Stimulated activated naive B cell treated with anti-CD40 and anti-IgM and Interleukin-4, amounts not matched to agents 10 μg/mL and 1 μg/mL and 100 μg/mL, for 72 hours (primary cell): ENCODE measurements around the gene PRKCE.

ENCODE experiments used
- ATAC-seq, 2 donors: fragments of 150-1000 bp; cut with Tn5 transposase; replicated peaks; 2 replicates each; pipeline ENCODE4 v1.10.0; 2021; ENCODE audit warnings: moderate library complexity in 1 of 2
- DNase-seq: peaks from one replicate; pipeline ENCODE4 v3.0.0; 2021
- H3K27ac Mint-ChIP-seq: one replicate; pipeline ENCODE4 v1.8.0; 2022; ENCODE audit warnings: mild to moderate bottlenecking, mixed read lengths
- H3K27me3 Mint-ChIP-seq, 2 donors: one replicate each; pipeline ENCODE4 v1.8.0; 2022; ENCODE audit warnings: mixed read lengths in 2 of 2
- H3K36me3 Mint-ChIP-seq, 2 donors: one replicate each; pipeline ENCODE4 v1.8.0; 2022; ENCODE audit warnings: mixed read lengths in 2 of 2, mild to moderate bottlenecking in 1 of 2
- H3K4me1 Mint-ChIP-seq, 2 donors: one replicate each; pipeline ENCODE4 v1.8.0; 2022; ENCODE audit warnings: mixed read lengths in 2 of 2, mild to moderate bottlenecking in 1 of 2
- H3K4me3 Mint-ChIP-seq, 2 donors: one replicate each; pipeline ENCODE4 v1.8.0; 2022; ENCODE audit warnings: mild to moderate bottlenecking in 2 of 2, mixed read lengths in 2 of 2, moderate library complexity in 1 of 2
- H3K9me3 Mint-ChIP-seq, 2 donors: one replicate each; pipeline ENCODE4 v1.8.0; 2022; ENCODE audit warnings: mixed read lengths in 2 of 2, mild to moderate bottlenecking in 1 of 2

The PRKCE gene

DNA sequence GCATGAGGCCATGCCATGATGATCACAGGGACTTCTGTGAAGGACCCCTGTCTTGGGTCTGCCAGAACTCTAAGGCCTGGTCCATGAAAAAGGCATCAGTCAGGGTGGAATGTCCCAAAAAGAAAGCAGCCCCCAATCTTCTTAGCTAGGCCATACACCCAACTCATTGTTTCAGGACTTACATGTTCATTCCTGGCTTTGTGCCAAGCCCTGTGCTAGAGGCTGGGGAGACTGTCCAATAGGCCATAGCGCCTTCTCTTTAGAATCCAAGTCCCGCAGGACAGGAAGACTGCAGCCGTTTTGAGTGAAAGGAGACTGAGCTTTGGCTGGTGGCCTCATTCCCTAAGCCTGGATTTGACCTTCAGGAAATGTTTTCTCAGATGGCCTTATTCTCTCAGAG is 247.3 kb downstream of the PRKCE start:
- Mint-ChIP-seq H3K4me3 (no peak overlapping the region), H3K27me3 (no peaks in the 10 kb centered on the region), H3K36me3 (peaks cover 2 to 9% of the 10 kb centered on the region in 2 donors), H3K27ac (no peak overlapping the region), H3K9me3 (no peaks in the 10 kb centered on the region), H3K4me1 (peaks cover 40 to 69% of the 10 kb centered on the region in 2 donors)
- no peak for ATAC-seq
- no peak for DNase-seq

DNA sequence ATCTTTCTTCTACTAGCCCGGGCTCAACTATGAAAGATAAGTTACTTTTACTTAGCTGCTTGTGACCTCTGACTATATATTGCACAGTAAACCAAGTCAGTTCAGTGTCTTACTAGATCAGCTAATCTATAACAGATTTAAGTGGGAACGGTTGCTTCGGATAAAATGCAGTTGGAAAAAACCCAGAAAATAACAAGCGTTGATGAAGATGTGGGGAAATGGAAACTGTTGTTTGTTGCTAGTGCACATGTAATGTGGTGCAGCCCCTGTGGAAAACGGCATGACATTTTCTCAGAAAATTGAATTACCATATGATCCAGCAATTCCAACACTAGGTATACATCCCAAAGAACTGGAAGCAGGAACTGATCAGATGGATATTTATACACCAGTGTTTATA is 248.5 kb downstream of the PRKCE start:
- H3K4me1 Mint-ChIP-seq, result peaks cover 35 to 69% of the 10 kb centered on the region in 2 donors
- H3K27ac Mint-ChIP-seq, result no peak overlapping the region
- no peak for ATAC-seq

DNA sequence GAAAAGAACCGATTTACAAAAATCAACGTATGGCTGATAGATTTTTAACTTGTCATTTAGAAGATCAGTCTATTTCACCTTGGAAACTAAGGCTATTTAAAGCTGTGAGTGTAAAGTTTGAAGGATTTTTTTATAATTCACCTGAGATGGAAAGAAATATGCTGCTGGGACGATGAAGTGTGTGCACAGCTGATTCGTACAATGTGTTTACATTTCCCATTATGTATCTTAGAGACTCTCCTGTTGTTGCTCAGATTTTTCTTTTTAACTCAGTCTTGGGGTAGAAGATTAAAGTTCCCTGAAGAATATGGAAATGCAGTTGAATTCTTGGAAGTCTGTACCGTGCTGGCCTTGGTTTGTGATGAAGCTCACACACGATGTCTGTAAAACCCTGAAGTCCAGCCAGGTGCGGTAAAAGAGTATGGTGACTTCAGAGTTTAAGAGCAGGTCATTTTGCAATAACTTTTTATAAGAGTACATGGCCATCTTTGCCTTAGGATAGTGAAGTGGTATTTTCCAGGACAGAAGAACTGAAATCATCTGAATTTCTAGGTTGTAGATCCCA is 250.1 kb downstream of the PRKCE start:
- peaks cover 4 to 9% of the 10 kb centered on the region in 2 donors for H3K36me3 Mint-ChIP-seq
- H3K9me3 Mint-ChIP-seq, result no peaks in the 10 kb centered on the region
- H3K27me3 Mint-ChIP-seq, result no peaks in the 10 kb centered on the region
- peaks cover 33 to 68% of the 10 kb centered on the region in 2 donors for H3K4me1 Mint-ChIP-seq
- ATAC-seq (no peak), DNase-seq (no peak)
- no peak overlapping the region for H3K4me3 Mint-ChIP-seq
- no peak overlapping the region for H3K27ac Mint-ChIP-seq

More for the DNA sequence above, 248.5 kb downstream of the PRKCE start:
- DNase-seq, result no peak
- no peaks in the 10 kb centered on the region for H3K27me3 Mint-ChIP-seq
- H3K4me3 Mint-ChIP-seq, result no peak overlapping the region
- H3K36me3 Mint-ChIP-seq, result peaks cover 4 to 9% of the 10 kb centered on the region in 2 donors
- no peaks in the 10 kb centered on the region for H3K9me3 Mint-ChIP-seq

DNA sequence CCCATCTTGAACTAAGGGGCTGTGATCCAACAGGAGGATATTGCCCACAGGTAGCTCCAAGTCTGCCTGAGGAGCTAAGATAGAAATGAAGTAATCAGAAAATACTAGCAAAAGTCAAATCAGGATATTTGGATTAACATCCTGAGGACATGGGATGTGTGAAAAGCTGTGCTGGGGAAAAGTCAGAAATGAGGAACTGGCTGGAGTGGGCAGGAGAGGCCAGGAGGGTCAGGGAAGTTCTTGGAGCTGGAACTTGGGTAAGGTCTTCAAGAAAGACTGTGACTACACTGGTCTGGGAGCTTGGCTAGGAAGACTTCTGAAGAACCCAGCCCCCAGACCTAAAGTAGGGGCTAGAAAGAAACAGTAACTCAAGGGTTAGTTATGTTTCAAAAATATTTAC is 250.9 kb downstream of the PRKCE start:
- DNase-seq (no peak), ATAC-seq (no peak)
- no peaks in the 10 kb centered on the region for H3K9me3 Mint-ChIP-seq
- no peaks in the 10 kb centered on the region for H3K27me3 Mint-ChIP-seq
- H3K4me3 Mint-ChIP-seq, result no peak overlapping the region
- H3K4me1 Mint-ChIP-seq, result peaks cover 33 to 69% of the 10 kb centered on the region in 2 donors
- H3K36me3 Mint-ChIP-seq, result peaks cover 5 to 9% of the 10 kb centered on the region in 2 donors
- H3K27ac Mint-ChIP-seq, result no peak overlapping the region

DNA sequence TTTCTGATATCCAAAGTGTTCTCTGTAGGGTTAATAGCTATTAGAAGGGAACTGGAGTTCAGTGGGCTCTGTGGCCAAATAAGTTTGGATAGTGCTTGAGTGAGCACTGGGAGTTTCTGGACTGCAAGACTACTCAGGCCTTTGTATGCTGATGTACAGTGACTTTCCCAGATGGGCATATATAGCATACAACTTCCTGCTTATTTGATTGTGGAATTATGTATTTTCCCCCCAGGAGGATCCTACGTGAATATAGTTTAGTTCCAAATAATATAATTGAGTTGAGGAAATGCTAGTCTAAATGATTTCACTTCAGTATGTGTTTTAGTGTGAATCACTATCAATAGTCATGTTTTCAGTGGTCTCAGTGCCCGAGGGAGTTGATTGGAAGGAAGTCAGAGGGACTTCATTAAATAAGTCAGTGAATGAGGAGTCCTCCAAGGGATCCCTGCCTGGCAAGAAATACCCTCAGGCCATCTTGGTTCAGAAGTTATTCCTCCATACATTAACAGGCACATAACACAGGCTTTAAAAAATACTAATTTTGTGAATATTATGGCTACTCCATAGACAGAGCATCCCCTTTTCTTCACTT is 251.4 kb downstream of the PRKCE start:
- ATAC-seq, result peak in 1 of 2 donors; percentile 40
- H3K9me3 Mint-ChIP-seq, result no peaks in the 10 kb centered on the region
- no peak for DNase-seq
- H3K27ac Mint-ChIP-seq, result no peak overlapping the region
- peaks cover 28 to 64% of the 10 kb centered on the region in 2 donors for H3K4me1 Mint-ChIP-seq
- H3K4me3 Mint-ChIP-seq, result no peak overlapping the region
- H3K36me3 Mint-ChIP-seq, result peaks cover 5 to 9% of the 10 kb centered on the region in 2 donors
- H3K27me3 Mint-ChIP-seq, result no peaks in the 10 kb centered on the region

DNA sequence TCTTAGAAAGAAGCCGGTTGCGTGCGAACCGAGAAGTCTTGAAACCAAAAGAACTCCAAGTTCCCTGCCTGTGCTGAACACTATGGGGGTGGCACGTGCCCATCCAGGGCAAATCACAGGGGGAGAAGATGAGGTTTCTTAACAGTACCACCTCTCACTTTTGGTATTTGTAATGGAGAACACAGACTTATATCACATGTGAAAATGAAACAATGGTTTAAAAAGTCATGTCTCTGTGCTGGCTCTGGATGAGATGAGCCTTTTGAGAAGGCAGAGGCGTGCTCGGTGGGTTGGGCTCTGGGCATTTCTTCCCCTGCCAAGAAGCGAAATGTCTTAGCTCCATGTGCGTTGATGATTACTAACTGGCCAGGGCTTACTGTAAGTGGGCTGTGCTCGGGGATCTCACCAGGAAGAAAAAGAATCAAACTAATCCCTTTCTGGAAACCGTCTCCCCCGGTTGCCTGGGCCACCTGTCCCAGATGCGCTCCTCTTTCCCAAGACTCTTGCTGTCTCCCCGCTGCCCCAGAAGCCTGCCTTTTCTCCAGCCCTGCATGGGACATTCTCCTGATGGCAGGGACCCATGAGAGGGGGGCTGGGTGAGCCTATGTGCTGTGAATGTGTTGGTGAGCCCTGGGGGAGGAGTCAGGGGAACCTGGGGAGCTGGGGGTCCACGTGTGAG is 252.9 kb downstream of the PRKCE start:
- Mint-ChIP-seq H3K27ac (peak overlapping the region; percentile 76), H3K9me3 (no peaks in the 10 kb centered on the region), H3K4me3 (no peak overlapping the region), H3K27me3 (no peaks in the 10 kb centered on the region), H3K36me3 (peaks cover 5 to 9% of the 10 kb centered on the region in 2 donors), H3K4me1 (peaks cover 32 to 66% of the 10 kb centered on the region in 2 donors)
- peak; percentile 41 to 49 for ATAC-seq
- no peak for DNase-seq

DNA sequence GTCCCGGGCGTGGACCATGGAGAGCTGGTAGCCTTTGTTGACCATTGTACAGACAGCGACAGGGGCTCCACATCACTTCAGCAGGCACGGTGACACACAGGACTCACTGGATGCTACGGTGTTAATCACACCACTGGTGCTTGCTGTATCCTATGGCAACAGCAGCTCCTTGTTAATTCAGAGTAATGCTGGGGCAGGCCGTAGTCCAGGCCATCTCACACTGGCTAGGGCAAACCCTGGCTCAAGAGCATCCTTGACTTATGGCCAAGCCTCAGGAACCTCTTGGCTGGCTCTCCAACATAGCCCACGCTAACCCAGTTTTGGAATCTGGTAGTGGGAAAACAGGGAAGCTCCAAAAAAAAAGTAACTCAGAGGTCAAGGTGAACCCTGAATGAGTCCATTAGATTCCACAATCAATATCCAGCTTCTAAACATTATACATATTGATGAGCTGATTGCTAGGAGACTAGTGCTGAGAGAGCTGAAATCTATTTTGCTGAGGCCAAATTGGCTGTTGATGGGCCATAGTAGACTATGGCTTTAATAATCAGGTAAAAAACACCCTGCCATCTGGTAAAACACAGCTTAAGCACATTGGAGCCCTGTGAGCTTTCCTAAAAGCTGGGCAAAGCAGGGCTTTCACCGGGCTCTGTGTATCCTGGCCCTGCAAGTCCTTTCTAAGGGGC is 253.6 kb downstream of the PRKCE start:
- Mint-ChIP-seq H3K36me3 (peaks cover 5 to 9% of the 10 kb centered on the region in 2 donors), H3K9me3 (no peaks in the 10 kb centered on the region), H3K4me3 (no peak overlapping the region), H3K27me3 (no peaks in the 10 kb centered on the region), H3K27ac (peak overlapping the region; percentile 80), H3K4me1 (peaks cover 39 to 73% of the 10 kb centered on the region in 2 donors)
- no peak for DNase-seq
- no peak for ATAC-seq

DNA sequence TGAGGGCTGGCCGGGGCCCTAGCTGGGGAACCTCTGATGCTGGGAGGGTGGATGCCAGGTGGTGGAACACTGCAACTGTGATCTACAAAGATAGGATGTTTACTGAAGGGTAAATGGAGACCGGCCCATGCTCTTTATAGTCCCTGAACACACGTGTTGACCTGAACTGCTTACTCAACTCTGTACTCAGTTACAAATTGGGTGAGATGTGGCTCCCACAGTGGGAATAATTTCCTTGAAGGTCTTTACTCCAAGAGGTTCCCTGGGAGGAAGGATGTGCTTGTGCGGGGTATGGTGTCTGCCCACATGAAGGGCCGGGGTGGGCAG is 254.1 kb downstream of the PRKCE start:
- ATAC-seq (peak; percentile 14 to 27), DNase-seq (no peak)
- H3K27me3 Mint-ChIP-seq, result no peaks in the 10 kb centered on the region
- H3K36me3 Mint-ChIP-seq, result peaks cover 3 to 6% of the 10 kb centered on the region in 2 donors
- peak overlapping the region; percentile 80 for H3K27ac Mint-ChIP-seq
- peaks cover 44 to 74% of the 10 kb centered on the region in 2 donors for H3K4me1 Mint-ChIP-seq
- H3K9me3 Mint-ChIP-seq, result no peaks in the 10 kb centered on the region
- H3K4me3 Mint-ChIP-seq, result no peak overlapping the region

DNA sequence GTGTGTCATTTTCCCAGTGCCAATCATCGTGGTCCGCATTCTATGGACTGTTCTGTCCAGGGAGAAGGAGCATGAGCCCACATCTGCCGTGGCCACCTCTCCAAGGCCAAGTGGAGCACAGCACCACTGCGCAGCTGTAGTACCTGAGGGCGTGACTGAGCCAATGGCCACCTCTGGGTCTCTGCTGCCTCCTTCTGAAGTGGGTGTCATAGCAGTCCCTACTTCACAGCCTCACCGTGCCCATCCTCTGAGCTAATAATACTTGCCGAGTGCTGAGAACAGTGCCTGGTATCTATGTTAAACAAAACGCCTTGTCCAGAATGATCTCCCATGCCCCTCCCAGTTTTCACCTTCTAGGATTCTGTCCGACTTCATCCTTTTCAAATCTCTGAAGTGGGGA is 256.1 kb downstream of the PRKCE start:
- no peaks in the 10 kb centered on the region for H3K27me3 Mint-ChIP-seq
- DNase-seq (no peak), ATAC-seq (no peak)
- peaks cover 3 to 4% of the 10 kb centered on the region in 2 donors for H3K36me3 Mint-ChIP-seq
- no peaks in the 10 kb centered on the region for H3K9me3 Mint-ChIP-seq
- H3K4me1 Mint-ChIP-seq, result peaks cover 48 to 81% of the 10 kb centered on the region in 2 donors
- peak overlapping the region; percentile 20 for H3K27ac Mint-ChIP-seq
- no peak overlapping the region for H3K4me3 Mint-ChIP-seq

DNA sequence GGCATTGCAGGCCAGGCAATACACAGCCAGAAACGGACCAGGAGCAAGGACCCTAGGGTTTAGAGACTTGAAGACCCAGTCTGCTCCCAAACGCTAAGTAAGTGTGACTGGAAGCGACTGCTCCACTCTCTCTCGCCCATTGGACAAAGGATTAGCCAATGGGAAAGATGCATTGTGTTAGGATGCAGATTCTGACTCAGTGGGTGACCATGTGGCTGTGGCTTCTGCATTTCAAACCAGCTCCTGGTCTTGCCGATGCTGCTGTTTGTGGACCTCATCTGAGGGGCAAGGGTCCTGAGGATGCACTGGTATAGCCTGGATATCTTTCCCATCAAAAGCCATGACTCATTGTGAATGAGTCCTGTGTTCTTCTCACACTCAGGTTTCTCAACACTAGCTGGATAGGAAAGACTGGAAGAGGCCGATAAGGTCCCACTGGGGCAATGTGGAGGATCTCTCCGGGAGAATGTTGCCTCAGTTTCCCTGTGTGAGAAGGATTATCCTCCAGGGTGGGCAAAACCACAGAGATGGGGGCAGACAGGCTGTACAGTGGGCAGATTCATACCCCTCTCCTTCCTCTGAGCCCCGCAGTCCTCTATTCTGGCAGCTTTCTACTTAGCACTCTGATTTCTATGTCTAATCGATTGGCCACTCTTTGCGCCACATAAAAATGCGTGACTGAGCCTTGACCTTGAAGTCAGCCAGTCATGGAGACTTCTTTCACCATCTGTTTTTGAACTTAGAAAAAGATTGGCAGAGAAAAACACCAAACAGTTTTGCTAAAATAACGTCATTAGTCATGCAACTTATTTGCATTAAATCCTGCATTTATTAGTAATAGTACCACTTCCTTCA is 257.1 kb downstream of the PRKCE start:
- Mint-ChIP-seq H3K4me3 (no peak overlapping the region), H3K27ac (peak overlapping the region; percentile 20), H3K36me3 (peaks cover 3 to 4% of the 10 kb centered on the region in 2 donors), H3K27me3 (no peaks in the 10 kb centered on the region), H3K9me3 (no peaks in the 10 kb centered on the region), H3K4me1 (peaks cover 43 to 76% of the 10 kb centered on the region in 2 donors)
- ATAC-seq, result no peak
- no peak for DNase-seq

DNA sequence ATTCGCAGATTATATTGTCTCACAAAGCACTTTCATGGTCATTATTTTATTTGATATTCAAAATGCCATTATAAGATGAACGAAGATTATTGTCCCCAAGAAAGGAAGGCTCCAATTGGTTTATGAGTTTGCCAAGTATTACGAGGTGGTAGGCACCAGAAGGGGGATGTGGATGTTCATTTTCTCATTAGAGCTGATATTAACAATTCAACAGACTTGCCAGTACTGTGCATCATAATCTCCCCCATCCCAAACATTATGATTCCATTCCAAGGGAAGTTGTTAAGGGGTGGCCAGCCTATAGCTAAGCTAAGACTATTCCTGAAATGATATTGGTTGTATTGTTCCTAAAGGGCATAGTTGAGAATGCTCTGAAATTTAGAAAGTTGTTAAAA is 257.7 kb downstream of the PRKCE start:
- Mint-ChIP-seq H3K36me3 (peaks cover 3 to 4% of the 10 kb centered on the region in 2 donors), H3K27me3 (no peaks in the 10 kb centered on the region)

DNA sequence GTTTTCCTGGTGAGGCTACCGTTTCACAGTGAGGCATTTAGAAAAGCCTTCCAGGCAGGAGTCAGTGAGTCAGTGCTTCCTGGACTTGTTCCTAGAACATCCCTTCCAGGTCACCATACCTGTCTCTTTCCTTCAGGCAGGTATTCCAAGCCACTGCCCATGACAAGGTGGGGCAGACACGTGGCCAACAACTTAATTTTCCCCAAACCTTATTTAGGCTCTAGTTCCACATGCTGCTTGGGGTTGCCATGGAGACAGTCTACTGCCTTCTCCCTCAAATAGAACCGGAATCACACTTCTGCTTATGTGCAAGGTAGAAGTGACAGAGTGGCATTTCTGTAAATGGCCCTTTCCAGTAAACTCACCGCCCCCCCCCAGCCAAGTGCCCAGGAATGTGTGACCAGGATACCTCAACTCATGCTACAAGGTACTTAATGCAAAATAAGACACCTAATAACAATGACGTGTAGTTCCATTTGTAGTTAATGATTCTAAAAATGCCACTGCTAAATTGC is 258.3 kb downstream of the PRKCE start:
- H3K9me3 Mint-ChIP-seq, result no peaks in the 10 kb centered on the region
- H3K4me3 Mint-ChIP-seq, result peak overlapping the region; percentile 9 to 43
- H3K27me3 Mint-ChIP-seq, result no peaks in the 10 kb centered on the region
- ATAC-seq, result peak; percentile 95
- peak overlapping the region; percentile 78 for H3K27ac Mint-ChIP-seq
- peaks cover 1 to 8% of the 10 kb centered on the region in 2 donors for H3K36me3 Mint-ChIP-seq
- peak; percentile 55 for DNase-seq
- peaks cover 48 to 76% of the 10 kb centered on the region in 2 donors for H3K4me1 Mint-ChIP-seq

More for the DNA sequence above, 257.7 kb downstream of the PRKCE start:
- Mint-ChIP-seq H3K27ac (no peak overlapping the region), H3K4me3 (no peak overlapping the region), H3K4me1 (peaks cover 48 to 76% of the 10 kb centered on the region in 2 donors), H3K9me3 (no peaks in the 10 kb centered on the region)
- ATAC-seq, result no peak
- no peak for DNase-seq

DNA sequence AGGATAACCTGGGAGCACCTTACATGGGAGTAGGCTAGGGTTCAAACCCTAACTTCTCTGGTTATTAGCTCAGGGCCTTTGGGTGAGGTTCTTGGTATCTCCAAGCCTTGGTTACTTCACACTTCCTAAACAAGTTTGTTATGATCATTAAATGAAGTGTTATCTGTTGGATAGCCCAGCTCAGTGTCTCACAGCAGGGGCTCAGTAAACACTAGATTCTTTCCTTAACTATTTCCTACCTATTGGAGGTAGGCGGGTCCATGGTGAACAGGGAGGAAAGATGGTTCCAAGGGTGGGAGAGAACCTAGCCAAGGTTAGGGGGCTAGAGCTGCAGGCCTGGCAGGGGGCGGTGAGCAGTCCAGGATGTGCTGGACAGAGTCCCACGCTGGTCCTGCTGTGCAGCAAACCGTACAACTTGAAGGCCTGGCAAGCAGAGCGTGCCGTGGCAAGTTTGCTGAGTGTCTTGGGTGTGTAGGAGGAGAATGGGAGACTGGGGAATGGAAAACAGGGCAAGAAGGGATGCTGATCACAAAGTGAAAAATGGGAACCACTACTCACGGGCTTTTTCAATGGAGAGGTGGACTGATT is 259.1 kb downstream of the PRKCE start:
- peaks cover 49 to 76% of the 10 kb centered on the region in 2 donors for H3K4me1 Mint-ChIP-seq
- peak overlapping the region; percentile 40 for H3K27ac Mint-ChIP-seq
- peak overlapping the region; percentile 1 to 55 for H3K4me3 Mint-ChIP-seq
- DNase-seq (no peak), ATAC-seq (no peak)
- no peaks in the 10 kb centered on the region for H3K27me3 Mint-ChIP-seq
- no peaks in the 10 kb centered on the region for H3K9me3 Mint-ChIP-seq
- H3K36me3 Mint-ChIP-seq, result peaks cover 1 to 10% of the 10 kb centered on the region in 2 donors
